Measurements from ENCODE around the gene ANO7. TPM values are rescaled to one million over a fixed set of nuclear protein-coding genes. Genes with fewer than 3 reads are reported as not detected.
A peak's percentile ranks its signal among the peaks of the same experiment; 100 is the strongest.

ANO7 gene
- total RNA-seq, 1 experiment from 2014 or later: 0.69 TPM

DNA sequence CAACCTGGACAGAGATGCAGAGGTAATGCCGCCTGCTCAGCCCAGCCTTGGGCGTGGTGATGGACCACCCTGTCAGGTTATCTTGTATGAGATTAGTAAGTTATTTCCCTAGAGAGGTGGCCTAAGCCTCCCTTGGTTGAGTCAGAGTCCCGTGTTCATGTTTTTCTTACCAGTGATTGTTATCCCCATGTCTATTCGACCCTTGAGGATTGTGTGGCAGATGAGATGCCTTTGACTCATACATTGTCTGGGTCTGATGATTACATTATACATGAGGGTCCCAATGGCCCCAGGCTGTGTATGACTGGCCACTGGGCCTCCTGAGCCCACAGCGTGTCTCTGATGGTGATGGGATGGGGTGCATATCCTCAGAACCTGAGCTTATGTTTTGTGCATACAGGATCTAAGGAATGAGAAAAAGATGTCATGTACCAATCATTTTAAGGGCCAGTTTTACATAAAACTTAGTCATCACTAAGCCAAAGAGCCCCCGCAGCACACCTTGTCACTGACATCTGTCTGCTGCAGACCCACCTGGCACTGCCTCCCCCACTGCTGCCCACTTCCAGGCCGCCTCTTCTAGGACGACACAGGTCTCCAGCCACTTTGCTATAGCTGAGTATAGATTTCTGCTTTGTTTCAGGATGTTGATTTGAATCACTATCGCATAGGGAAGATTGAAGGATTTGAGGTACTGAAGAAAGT is 30.5 kb upstream of the ANO7 start:
- peak; percentile 72 for DNase-seq (ENCODE audit: low read depth)

DNA sequence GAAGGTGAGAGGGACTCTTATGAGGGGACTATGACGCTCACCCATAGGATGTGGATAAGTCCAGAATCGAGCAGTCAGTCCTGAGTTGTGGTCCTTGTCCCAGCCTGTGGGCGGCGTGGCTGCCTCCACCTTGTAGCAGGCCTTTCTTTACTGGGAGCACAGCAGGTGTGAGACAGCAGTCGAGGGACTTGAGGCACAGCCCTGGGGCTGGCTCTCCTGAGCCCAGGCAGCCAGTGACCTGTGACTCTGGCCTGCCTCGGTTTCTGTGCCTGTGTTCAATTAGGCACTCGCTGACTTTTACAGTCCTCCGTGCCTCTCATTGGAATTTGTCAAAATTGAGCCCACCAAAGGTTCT is 30.0 kb upstream of the ANO7 start:
- DNase-seq (ENCODE audit: low read depth): no peak

DNA sequence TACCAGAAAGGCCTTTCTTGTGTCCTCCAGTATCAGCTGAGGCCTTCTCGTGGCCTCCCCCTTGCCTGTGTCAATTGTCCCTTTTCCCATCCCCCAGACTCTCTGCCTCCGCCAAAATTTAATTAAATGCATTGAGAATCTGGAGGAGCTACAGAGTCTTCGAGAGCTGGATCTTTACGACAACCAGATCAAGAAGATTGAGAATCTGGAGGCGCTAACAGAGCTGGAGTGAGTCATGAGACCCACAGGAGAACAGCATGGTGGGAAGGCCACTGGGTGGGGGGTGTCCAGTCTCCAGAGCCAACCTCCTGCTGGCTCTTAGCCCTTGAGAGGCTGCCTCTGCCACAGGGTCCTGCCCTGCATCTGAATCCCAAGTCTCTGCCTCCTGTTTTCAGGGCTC is 29.4 kb upstream of the ANO7 start:
- no peak for DNase-seq (ENCODE audit: low read depth)

DNA sequence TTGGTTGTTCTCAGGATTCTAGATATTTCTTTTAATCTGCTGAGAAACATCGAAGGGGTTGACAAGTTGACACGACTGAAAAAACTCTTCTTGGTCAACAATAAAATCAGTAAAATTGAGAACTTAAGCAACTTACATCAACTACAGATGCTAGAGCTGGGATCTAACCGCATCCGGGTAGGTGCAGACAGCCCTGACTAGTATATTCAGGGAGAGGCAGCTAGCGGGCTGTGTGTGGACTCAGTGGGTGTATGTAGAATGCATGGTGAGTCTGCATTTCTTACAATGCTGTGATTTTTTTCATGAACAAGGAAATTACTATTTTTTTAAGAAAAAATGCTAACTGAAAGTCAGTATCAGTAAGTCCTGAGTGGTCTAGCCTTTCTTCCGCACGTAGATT is 28.2 kb upstream of the ANO7 start:
- DNase-seq (ENCODE audit: low read depth): no peak

DNA sequence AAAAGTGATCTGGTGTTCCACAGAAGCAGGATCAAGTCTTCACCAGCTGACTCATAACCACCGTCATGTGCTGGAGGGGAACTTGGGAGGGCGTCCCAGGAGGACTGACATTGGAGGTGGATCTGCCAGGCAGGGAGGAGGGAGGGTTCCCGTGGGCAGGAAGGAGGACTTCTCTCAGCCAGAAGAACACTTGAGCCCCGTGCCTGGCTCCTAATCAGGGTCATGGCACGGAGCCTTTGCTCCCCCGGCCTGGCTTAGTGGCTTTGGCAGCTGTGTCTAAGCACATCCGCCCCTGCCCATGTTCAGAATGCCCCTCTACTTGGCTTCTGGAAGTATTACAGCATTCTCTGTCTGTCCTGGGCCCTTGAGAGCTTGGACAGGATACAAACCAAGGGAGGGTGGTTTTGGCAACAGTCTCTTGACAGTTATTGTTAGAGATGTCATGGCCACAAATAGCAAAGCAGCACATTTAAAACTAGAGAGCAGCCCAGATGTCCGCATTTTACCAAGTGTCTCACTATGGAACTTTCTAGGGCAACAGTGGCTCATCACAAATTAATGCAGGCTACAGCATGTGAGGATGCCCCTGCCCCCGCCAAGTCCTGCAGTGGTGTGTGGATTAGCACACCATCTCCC is 26.7 kb upstream of the ANO7 start:
- peak; percentile 77 for DNase-seq (ENCODE audit: low read depth)

DNA sequence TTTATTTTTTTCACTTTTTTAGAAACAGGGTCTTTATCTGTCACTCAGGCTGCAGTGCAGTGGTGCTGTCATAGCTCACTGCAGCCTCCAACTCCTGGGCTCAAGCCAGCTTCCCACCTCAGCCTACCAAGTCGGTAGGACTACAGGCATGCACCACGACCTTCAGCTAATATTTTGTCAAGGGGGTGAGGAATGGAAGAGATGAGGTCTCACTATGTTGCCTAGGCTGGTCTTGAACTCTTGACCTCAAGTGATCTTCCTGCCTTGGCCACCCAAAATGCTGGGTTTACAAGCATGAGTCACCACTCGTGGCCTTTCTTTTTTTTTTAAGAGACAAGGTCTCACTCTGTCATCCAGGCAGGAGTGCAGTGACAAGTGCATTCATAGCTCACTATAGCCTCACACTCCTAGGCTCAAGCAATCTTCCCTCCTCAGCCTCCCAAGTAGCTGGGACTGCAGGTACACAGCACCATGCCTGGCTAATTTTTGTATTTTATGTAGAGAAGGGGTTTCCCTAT is 24.8 kb upstream of the ANO7 start:
- DNase-seq (ENCODE audit: low read depth): no peak

DNA sequence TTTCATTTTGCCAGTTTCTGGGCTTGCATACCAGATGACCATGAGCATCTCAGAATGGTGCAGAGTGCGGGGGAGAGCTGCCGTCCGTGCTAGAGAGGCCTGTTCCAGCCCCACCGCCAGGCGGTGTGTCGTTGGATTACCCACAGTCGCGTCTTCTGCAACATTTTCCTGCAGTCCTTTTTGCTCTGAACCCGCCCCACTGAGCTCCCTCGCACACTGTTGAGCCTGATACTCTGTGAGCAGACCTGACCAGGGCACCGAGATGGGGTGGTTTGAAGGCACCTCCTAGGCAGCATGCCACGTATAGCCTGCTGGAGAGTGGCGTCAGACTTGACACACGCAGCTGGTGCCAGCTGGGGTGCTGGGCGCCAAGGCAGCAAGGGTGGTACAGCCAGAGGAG is 20.1 kb upstream of the ANO7 start:
- no peak for DNase-seq (ENCODE audit: low read depth)

DNA sequence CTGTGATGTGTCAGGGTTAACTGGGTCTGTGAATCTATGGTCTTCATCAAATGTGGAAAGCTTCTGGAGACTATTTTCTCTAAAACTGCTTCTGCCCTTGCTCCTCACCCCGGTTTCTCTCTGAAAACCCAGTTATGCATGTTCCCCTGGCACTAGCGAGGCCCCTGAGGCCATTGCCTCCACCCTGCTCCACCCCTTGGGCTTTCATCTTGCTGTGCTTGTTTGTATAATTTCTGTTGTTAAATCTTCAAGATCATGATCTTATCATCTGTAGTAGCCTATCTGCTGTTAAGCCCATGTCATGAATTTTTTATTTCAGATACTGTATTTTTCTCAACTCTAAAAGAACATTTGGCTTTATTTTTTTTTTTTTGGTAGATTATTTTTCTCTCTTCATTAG is 14.9 kb upstream of the ANO7 start:
- DNase-seq (ENCODE audit: low read depth): no peak

DNA sequence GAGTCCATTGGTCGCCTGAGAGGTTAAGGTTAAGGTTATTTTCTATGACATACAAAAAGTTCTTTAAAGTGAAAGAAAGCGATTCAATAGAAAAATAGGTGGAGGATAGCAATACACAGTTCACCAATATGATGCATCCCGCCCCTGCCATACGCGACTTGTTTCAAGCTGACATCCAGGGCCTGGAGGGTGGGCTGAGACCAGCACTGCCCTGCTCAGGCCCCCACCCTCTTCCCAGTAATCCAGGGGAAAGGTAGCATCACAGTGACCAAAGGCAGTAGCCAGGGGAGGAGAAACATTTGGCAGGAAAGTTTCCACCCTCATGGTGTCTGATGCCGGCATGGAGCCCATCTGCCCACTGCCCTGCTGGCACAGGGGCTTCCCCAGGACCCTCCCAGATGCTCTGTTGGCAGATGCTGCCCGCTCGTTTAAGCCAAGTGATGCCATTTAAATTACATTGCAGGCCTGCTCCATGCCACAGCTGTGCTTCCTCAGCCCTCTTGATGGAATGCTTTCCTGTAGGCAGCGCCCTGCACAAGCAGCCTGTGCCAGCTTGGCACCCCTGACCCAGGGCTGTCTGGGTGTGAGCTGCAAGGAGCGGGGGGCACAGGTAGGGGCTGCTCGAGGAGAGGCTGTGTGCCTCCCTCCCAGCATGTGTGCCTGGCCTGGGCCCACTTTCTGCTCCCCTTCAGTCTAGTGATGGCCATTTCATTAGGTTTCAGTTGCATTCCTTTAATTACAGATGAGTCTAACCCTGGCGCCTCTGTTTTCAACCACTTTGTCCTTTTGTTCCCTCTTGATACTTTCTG is 10.7 kb upstream of the ANO7 start:
- no peak for DNase-seq (ENCODE audit: low read depth)

DNA sequence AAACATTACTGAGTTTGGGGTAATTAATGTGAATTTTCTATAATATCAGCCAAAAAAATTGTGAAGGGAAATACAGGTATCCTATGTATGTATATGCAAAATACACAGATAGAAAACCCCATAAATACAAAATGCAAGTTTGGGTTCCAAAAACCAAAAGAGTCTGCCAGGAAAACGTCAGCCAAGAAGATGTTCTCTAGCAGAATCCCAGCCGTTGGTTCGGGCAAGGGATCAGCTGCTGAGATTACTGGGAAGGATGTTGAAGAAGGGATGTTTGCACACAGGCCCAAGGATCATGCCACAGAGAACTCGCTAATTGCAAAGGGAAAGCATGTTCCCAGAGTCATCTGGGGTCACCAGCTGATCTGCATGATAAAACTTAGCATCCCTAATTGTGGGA is 9.5 kb upstream of the ANO7 start:
- DNase-seq (ENCODE audit: low read depth): no peak

DNA sequence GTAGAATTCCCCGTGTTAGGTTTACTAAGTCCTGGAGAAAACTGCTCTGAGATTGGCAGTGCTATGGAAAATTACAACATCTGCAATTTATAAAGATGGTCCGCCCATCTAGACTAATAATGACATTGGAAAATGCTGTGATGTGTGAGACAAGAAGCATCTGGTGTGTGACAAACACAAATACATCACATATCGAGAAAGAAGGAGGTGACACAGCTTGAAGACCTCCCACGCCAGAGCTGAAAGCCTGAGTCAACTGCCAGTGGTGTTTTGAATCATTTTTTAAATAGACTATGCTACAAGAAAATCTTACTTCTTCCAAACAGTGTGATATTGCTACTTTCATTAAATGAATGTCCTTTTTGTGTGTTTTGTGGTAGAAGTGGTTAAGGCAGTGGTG is 8.6 kb upstream of the ANO7 start:
- no peak for DNase-seq (ENCODE audit: low read depth)

DNA sequence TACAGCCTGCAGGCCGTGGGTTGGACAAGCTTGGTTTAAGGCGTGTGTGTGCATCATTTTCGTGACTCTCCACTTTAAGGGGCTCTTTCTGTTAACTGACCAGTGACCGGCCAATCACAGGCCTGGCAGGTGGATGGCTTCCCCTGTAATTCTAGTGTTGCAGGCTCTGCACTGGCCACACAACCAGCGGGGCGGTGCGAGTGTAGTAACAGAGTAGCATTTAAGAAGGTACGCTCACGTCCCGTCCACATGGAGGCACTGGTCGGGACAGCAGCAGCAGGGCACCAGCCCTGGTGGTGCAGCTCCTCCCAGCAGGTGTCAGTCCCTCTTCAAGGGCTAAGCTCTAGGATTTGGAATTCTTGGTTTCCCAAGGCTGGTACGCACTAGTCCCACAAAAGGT is 8.0 kb upstream of the ANO7 start:
- no peak for DNase-seq (ENCODE audit: low read depth)

DNA sequence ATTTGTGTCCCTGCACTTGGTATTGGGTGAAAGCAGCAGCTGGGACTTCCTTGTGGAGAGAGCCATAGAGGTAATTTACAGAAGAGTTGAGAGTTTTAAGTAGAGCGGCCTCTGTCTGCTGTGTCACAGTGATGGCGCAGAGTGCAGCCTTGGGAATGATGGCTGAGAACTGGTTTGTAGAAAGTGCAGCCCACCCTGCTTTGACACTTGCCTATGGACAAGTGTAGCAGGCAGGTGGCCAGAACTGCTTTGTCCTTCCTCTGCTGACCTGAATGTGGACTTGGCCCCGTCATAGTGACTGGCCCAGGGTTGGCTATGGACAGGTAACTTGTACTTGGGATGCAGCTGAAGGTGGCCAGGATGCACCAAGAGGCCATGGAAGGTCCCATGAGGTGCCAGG is 6.4 kb upstream of the ANO7 start:
- no peak for DNase-seq (ENCODE audit: low read depth)

DNA sequence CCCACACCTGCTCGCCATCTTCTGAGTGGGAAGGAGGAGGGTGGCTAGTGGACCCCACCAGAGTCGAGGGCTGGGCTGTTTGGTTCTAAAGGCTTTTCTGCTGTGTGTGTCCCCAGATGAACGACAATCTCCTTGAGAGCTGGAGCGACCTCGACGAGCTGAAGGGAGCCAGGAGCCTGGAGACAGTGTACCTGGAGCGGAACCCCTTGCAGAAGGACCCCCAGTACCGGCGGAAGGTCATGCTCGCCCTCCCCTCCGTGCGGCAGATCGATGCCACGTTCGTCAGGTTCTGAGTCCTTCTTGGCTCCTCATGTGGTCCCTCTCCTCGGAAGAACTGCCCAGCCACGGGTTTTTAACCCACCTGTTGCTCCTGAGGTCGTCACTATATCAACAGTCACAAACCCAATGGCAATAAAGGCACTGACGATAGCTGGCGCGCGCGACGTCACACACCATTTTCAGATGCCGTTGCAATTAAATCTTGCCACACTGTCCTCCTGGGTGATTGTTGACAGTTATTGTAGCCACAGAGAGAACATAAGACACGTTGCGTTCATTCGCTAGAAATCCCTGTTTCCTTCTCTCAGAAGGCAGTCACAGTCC is 5.8 kb upstream of the ANO7 start:
- DNase-seq (ENCODE audit: low read depth): no peak

DNA sequence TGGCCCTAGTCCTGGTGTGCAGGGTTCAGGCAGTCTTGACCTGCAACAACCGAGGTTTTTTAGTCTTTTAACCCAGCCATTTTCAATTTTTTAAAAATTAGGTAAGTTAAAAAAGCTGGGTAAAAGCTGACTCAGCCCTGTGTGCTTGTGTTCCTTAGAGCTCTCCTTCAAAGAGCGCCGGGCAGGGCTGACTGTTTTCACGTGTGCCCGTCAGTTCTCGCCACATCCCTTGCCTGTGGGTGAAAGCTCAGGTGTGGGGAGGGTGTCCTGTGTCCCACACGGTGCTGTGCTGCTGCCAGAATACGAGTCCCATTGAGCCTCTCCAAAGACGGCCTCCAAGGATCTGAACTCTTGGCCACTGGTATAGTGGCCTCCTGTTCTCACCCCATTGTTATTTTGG is 5.3 kb upstream of the ANO7 start:
- DNase-seq (ENCODE audit: low read depth): no peak

DNA sequence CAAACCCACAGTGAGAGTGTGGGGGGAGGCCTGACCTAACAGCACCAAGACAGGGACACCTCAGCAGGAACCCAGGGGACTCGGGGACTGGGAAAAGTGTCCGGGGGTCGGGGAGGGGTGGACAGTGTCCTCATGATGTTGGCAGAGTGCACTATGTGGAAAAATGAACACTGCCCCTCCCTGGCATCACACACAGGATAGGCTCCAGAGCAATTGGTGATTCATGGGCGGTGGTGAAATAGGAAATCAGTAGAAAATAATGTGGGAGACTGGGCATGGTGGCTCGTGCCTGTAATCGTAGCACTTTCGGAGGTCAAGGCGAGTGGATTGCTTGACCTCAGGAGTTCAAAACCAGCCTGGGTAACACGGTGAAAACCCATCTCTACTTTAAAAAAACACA is 3.6 kb upstream of the ANO7 start:
- no peak for DNase-seq (ENCODE audit: low read depth)

DNA sequence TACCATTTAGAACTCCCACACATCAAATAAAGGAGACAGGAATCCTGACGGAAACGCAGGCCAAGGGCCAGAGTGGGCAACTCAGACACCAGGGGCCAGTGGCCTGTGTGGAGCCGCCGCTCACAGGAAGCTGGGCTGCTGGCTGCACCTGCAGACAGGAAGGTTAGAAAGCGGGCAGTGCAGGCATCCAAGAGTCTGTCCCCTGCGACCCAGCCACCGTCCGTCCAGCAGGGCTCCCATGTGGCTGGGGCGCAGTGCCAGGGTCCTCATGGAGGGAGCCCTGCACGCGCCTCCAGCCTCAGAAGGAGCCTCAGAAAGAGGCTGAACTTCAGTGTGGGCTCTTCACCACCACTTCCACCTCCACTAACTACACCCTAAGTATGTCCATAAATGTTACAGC is 2.5 kb upstream of the ANO7 start:
- DNase-seq (ENCODE audit: low read depth): no peak

DNA sequence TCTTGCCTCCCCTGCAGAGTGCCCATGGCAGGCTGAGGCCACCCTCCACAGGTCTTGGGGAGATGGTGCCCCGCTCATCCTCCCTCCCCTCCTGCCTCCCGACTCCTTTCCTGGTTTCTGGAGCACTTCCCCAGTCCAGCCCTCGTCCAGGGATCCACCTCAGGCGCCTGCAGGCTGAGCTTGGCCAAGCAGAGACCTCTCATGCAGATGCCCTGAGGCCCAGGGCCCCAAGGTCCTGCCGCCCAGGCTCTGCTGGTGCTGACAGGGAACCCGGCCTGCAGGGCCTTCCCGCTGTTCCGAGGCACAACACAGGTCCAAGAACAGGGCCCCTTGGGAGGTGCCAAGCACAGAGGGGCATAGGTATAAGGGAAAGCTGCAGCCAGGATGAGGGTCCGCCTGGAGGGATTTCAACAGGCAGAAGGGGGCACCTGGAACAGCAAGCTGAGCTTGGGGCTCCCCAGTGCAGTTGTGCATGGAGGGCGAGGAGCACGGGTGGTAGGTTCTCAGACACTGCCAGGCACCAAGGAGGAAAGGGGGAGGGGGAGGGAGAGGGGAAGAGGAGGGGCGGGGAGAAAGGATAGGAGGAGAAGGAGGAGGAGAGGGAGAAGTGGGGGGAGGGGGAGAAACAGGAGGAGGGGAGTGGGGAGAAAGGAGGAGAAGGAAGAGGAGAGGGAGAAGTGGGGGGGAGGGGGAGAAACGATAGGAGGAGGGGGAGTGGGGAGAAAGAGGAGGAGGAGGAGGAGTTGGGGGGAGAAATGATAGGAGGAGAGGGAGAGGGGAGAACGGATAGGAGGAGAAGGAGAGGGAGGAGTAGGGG is 1.2 kb upstream of the ANO7 start:
- DNase-seq (ENCODE audit: low read depth): no peak

DNA sequence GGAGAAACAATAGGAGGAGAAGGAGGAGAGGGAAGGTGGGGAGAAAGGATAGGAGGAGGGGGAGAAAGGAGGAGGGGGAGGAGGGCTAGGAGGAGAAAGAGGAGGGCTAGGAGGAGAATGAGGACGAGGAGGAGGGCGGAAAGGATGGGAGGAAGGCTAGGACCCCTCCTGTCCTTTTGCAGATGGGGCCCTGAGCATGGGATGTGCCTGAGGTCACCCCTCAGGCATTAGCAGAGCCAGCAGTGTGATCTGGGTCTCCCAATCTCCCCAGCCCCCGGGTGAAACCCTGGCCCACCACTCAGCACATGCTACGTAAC is 601 bp upstream of the ANO7 start:
- no peak for DNase-seq (ENCODE audit: low read depth)

DNA sequence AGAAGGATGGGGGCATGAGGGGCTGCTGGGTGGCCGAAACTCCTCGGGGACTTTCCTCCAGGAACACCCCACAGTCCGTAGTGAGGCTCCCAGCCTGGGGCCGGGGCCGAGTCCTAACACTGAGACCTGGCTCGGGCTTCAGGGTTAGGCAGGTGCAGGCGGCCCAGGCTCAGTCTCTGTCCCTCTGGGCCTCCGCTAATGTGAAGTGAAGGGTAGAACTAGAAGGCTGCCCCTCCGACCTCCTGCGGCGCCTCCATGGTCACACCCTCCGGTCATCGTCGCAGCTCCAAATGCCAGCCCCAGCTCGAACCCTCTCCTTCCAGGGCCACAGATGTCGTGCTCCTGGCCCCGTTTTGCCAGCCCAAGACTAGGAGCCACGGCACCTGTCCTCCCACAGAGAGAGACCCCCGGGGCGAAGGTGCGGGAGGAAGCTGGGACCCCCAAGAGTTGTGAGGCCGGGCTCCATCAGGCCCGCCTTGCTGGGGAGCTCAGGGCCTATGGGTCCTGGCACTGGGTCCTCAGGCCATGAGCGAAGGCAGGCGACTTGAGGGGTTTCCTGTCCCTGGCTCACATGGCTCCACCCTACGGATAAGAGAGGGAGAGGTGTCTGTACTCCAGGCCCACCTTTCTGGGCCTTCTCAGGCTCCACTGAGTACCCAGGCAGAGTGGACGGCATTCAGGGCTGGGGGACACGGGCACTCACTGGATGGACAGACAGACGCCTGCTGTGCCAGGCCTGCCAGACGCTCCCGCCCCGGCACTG is 797 bp downstream of the ANO7 start:
- DNase-seq (ENCODE audit: low read depth): no peak

DNA sequence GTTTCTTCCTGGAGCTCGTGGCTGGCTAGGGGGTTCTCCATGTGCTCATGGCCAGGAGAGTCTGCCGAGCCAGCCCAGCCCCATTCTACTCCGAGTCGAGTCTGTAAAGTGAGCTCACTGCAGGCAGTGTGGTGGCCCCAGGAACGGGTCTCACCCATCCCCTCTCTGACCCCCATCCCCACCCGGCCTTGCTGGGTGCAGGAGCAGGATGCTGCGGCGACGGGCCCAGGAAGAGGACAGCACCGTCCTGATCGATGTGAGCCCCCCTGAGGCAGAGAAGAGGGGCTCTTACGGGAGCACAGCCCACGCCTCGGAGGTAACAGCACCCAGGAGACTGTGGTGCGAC is 1.4 kb downstream of the ANO7 start:
- no peak for DNase-seq (ENCODE audit: low read depth)

Measured in Daoy (cell line).